A549 (cell line): ENCODE results near the gene LRP5. TPM values are rescaled to one million over a fixed set of nuclear protein-coding genes. Genes with fewer than 3 reads are reported as not detected.

ENCODE experiments used
- ATAC-seq, 2 experiments: fragments of 200-7000 bp in 1 of 2; fragments of >200 bp in 1 of 2; cut with Nextera tagmentation in 1 of 2; cut with Tn5 transposase in 1 of 2; 3 replicates each; pipeline versions ENCODE4 v1.8.0 to v1.9.1; 2018 to 2020; ENCODE audit warnings: mild to moderate bottlenecking in 1 of 2, moderate library complexity in 1 of 2
- CTCF ChIA-PET: fragments of 300-600 bp; sonication (Branson Sonifier 250); formaldehyde crosslinking; extraction: SDS; loops from one replicate; lab custom pipeline; 2021; ENCODE audit warnings: antibody characterized with exemption, inconsistent platforms; lab: Yijun Ruan, JAX
- POLR2A ChIA-PET: fragments of 350-600 bp; formaldehyde crosslinking; extraction: SDS; loops from one replicate; lab custom pipeline; 2021; ENCODE audit warnings: antibody characterized with exemption, inconsistent platforms; lab: Yijun Ruan, JAX
- DNase-seq, 2 experiments: peaks; one replicate each; pipeline versions ENCODE4 v3.0.0 to v3.0.0-alpha.2; 2011 to 2016; ENCODE audit warnings: low read depth in 1 of 2, low spot score in 1 of 2
- FAIRE-seq: peaks from 2 replicates; lab custom pipeline; 2011; peaks lifted over from hg19 to GRCh38; lab: Jason Lieb, UNC
- H3K27ac ChIP-seq, 2 experiments: fragments of >200 bp; sonication (Bioruptor Twin); formaldehyde crosslinking; 3 replicates each; pipeline ENCODE4 v1.5.1; 2016 to 2017
- H3K4me1 ChIP-seq: fragments of >200 bp; sonication (Bioruptor Twin); formaldehyde crosslinking; 3 replicates; pipeline ENCODE4 v1.6.1; 2016
- H3K4me2 ChIP-seq: fragments of >200 bp; sonication (Bioruptor Twin); formaldehyde crosslinking; 3 replicates; pipeline ENCODE4 v1.6.1; 2016
- H3K4me3 ChIP-seq: fragments of >200 bp; sonication (Bioruptor Twin); formaldehyde crosslinking; 3 replicates; pipeline ENCODE4 v1.5.1; 2016
- H3K9me3 ChIP-seq: fragments of >200 bp; sonication (Bioruptor Twin); formaldehyde crosslinking; 3 replicates; pipeline ENCODE4 v1.6.1; 2016
- ATOH8 ChIP-seq: fragments of 250-450 bp; sonication (Bioruptor Pico); IDR thresholded peaks from 2 replicates; pipeline ENCODE4 v1.5.0; 2020; ENCODE audit warnings: low read depth, mild to moderate bottlenecking, moderate library complexity
- CBX8 ChIP-seq: fragments of 200-600 bp; sonication (generic); IDR thresholded peaks from 2 replicates; pipeline ENCODE4 v1.6.1; 2016
- CHD2 ChIP-seq: fragments of 150-350 bp; IDR thresholded peaks from 2 replicates; pipeline ENCODE4 v1.6.1; 2014; ENCODE audit warnings: low read length; ENCODE audit not compliant: partially characterized antibody
- E2F6 ChIP-seq: IDR thresholded peaks from 2 replicates; pipeline ENCODE4 v1.6.1; 2012; ENCODE audit warnings: low read depth, borderline replicate concordance
- EP300 ChIP-seq, 2 experiments: fragments of >200 bp; sonication (Bioruptor Twin); formaldehyde crosslinking; IDR thresholded peaks; 2 replicates in 1 of 2; 3 replicates in 1 of 2; pipeline ENCODE4 v1.6.1; 2016 to 2017
- FOSL2 ChIP-seq, 2 experiments: fragments of 450-650 bp in 1 of 2; fragments of >200 bp in 1 of 2; sonication (Bioruptor Twin) in 1 of 2; formaldehyde crosslinking; IDR thresholded peaks; 2 replicates each; pipeline versions ENCODE4 v1.5.0 to v1.6.1; 2016 to 2020; ENCODE audit warnings: mild to moderate bottlenecking in 1 of 2, moderate library complexity in 1 of 2
- HOXB5 ChIP-seq: fragments of 250-450 bp; sonication (Bioruptor Pico); IDR thresholded peaks from 2 replicates; pipeline ENCODE4 v1.5.0; 2020; ENCODE audit warnings: mild to moderate bottlenecking, moderate library complexity
- KDM5A ChIP-seq: fragments of 200-600 bp; sonication (generic); IDR thresholded peaks from 2 replicates; pipeline ENCODE4 v1.6.1; 2016; ENCODE audit warnings: antibody characterized with exemption, mild to moderate bottlenecking
- RARB ChIP-seq: fragments of 250-450 bp; sonication (Bioruptor Pico); IDR thresholded peaks from 2 replicates; pipeline ENCODE4 v1.8.0; 2021; ENCODE audit warnings: mild to moderate bottlenecking, moderate library complexity
- RCOR1 ChIP-seq: fragments of 150-350 bp; IDR thresholded peaks from 2 replicates; pipeline ENCODE4 v1.6.1; 2014; ENCODE audit warnings: antibody characterized with exemption, low read length, low read depth
- WGBS: methylation state at CpG from one replicate; pipeline ENCODE4 v1.1.6; 2017; ENCODE audit errors: missing lambda C conversion rate; 5-methylcytosine and 5-hydroxymethylcytosine counted together
- polyA plus RNA-seq, 4 experiments: library from polyadenylated mRNA; depleted of rRNA in 3 of 4; stranded (reverse); fragments of >200 nt; fragmentation: RNase III in 1 of 4; extraction: RNeasy Plus Mini Kit Qiagen cat#74134 plus additional on column Dnase treatment in 1 of 4; gene quantifications; 2 replicates in 3 of 4; 3 replicates in 1 of 4; pipeline ENCODE4 v1.2.3, GENCODE V29; 2011 to 2017
- TF ChIP-seq, protein P1 (sequence below): fragments of >200 bp; sonication (Bioruptor Twin); formaldehyde crosslinking; IDR thresholded peaks from 3 replicates; pipeline ENCODE4 v1.6.1; 2016
- TF ChIP-seq, protein P2 (sequence below): fragments of >200 bp; sonication (Bioruptor Twin); formaldehyde crosslinking; IDR thresholded peaks from 2 replicates; pipeline ENCODE4 v1.6.1; 2016
- TF ChIP-seq, protein P3 (sequence below): fragments of 200-600 bp; sonication (generic); IDR thresholded peaks from 2 replicates; pipeline ENCODE4 v1.6.1; 2016; ENCODE audit warnings: antibody characterized with exemption, mild to moderate bottlenecking, moderate library complexity

LRP5 gene
- polyA plus RNA-seq, 2 of the 4 experiments (the other 2 are of a cell fraction) = 10.9 to 32.3 TPM

DNA sequence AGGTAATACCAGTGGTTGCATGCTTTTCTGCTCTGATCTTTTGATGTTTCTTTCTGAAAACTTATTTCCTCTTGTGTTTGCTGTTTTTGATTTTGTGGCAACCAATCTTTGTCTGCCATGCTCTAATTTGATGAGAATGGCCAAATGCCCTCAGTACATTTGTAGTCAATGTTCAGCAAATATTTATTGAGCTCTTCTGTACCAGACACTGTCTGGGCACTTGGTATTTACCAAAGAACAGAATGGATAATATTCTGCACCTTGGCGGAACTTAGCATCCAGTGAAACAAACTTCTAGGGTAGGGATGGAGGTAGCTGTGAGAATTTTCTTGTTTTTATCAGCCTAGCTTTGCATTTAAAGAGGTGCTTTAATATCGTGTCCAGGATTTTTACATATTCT lies 167.8 kb downstream of the LRP5 start:
- Histone ChIP-seq H3K9me3 (peaks cover 8% of the 10 kb centered on the region; the same call in 1 of the 3 replicates), H3K4me1 (peaks cover 6% of the 10 kb centered on the region; the same call in 1 of the 3 replicates), H3K4me3 (no peak overlapping the region), H3K4me2 (no peak overlapping the region), H3K27ac (no peak overlapping the region)
- FAIRE-seq = no peak
- TF ChIP-seq CHD2 (no peak), HOXB5 (no peak), KDM5A (no peak), ATOH8 (no peak), E2F6 (no peak), CBX8 (no peak), RCOR1 (no peak), FOSL2 (IDR thresholded peaks at IDR 0.05) (no peak), FOSL2 (CRISPR knock-in tag; IDR thresholded peaks at IDR 0.05) (no peak), RARB (CRISPR knock-in tag) (no peak)
- TF ChIP-seq, protein P1, sequence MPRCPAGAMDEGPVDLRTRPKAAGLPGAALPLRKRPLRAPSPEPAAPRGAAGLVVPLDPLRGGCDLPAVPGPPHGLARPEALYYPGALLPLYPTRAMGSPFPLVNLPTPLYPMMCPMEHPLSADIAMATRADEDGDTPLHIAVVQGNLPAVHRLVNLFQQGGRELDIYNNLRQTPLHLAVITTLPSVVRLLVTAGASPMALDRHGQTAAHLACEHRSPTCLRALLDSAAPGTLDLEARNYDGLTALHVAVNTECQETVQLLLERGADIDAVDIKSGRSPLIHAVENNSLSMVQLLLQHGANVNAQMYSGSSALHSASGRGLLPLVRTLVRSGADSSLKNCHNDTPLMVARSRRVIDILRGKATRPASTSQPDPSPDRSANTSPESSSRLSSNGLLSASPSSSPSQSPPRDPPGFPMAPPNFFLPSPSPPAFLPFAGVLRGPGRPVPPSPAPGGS = no peak
- TF ChIP-seq, protein P2, sequence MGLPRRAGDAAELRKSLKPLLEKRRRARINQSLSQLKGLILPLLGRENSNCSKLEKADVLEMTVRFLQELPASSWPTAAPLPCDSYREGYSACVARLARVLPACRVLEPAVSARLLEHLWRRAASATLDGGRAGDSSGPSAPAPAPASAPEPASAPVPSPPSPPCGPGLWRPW = no peak
- ChIA-PET POLR2A (no interaction called here), CTCF (interaction anchor here (0.7 kb wide), 1 partner anchor 11 kb away, joined by 3 read pairs; no protein-coding TSS in a partner anchor)
- no peak for ATAC-seq
- no peak for DNase-seq
- 95% methylated on average over 2 of the region's 2 CpGs for WGBS

DNA sequence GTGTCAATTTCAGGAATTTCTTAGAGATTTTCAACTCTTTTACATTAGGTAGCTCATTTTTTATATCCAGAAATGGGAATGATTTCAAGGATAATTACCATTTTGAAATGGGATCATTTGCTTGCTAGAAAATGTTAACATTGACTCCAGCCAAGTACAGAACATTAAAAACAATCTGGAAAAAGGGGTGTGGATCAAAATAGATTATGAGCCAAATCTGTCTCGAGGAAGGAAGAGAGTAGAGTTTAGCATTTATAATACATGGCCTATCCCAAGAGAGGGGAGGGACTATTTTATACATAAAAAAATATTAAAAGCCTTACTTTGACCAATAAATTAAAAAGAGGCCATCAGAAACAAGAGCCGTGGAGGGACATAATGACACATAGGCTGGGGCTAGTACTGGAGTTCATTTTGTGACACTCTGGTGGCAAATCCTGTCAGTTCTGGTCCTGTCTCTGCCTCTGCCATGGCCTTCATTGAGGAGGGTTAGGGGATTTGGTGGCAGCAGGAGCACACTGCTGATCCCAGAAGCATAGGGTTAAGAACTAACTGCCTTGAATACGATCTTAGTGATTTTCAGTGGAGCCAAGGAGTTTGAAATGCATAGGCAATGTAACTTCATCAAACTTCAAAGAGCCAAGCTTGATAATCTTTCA lies 168.6 kb downstream of the LRP5 start:
- H3K4me2 ChIP-seq = no peak overlapping the region
- TF ChIP-seq, protein P3, sequence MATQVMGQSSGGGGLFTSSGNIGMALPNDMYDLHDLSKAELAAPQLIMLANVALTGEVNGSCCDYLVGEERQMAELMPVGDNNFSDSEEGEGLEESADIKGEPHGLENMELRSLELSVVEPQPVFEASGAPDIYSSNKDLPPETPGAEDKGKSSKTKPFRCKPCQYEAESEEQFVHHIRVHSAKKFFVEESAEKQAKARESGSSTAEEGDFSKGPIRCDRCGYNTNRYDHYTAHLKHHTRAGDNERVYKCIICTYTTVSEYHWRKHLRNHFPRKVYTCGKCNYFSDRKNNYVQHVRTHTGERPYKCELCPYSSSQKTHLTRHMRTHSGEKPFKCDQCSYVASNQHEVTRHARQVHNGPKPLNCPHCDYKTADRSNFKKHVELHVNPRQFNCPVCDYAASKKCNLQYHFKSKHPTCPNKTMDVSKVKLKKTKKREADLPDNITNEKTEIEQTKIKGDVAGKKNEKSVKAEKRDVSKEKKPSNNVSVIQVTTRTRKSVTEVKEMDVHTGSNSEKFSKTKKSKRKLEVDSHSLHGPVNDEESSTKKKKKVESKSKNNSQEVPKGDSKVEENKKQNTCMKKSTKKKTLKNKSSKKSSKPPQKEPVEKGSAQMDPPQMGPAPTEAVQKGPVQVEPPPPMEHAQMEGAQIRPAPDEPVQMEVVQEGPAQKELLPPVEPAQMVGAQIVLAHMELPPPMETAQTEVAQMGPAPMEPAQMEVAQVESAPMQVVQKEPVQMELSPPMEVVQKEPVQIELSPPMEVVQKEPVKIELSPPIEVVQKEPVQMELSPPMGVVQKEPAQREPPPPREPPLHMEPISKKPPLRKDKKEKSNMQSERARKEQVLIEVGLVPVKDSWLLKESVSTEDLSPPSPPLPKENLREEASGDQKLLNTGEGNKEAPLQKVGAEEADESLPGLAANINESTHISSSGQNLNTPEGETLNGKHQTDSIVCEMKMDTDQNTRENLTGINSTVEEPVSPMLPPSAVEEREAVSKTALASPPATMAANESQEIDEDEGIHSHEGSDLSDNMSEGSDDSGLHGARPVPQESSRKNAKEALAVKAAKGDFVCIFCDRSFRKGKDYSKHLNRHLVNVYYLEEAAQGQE = no peak
- DNase-seq (no peak), FAIRE-seq (no peak), ATAC-seq (peak in 1 of 2 experiments; percentile 30; a peak in 1 of 6 replicates)
- H3K4me3 ChIP-seq = no peak overlapping the region
- 84% methylated on average over 3 of the region's 3 CpGs for WGBS
- CTCF ChIA-PET = interaction anchor here (0.7 kb wide), 1 partner anchor 12 kb away, joined by 3 read pairs; no protein-coding TSS in a partner anchor
- H3K9me3 ChIP-seq = peaks cover 8% of the 10 kb centered on the region; the same call in 1 of the 3 replicates
- H3K4me1 ChIP-seq = peaks cover 6% of the 10 kb centered on the region; the same call in 1 of the 3 replicates
- no peak overlapping the region for H3K27ac ChIP-seq
- POLR2A ChIA-PET = no interaction called here

DNA sequence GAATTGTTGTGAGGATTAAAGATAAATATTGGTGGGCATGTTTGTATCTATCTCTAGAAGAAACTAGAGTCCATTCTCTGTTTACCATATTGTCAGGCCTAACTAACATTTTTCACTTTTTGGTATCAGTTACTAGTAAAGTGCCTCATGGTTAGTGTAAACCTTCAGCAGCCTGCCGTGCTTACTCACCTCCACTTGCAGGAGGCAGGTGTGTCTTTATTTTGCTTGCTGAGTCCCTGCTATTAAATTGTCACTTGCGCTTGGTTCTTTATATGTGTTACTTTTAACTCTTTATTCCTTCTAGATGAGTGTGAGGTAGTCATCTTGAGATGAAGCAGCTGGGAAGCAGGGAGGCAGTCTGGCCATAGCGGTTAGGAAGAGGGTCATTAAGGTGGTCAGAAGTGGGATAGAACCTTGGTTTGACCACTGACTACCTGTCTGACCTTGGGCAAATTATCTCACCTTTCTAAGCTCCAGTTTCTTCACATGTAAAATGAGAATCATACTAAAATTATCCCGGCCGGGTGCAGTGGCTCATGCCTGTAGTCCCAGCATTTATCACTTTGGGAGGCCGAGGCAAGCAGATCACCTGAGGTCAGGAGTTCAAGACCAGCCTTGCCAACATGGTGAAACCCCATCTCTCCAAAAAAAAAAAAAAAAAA lies 169.3 kb downstream of the LRP5 start:
- no peak overlapping the region for H3K4me3 ChIP-seq
- peaks cover 8% of the 10 kb centered on the region; the same call in 1 of the 3 replicates for H3K9me3 ChIP-seq

More for the DNA sequence above, 169.3 kb downstream of the LRP5 start:
- ATAC-seq (no peak), FAIRE-seq (no peak), DNase-seq (no peak)
- 86% methylated on average over 6 of the region's 6 CpGs for WGBS
- Histone ChIP-seq H3K4me2 (no peak overlapping the region), H3K4me1 (peaks cover 3% of the 10 kb centered on the region; the same call in 1 of the 3 replicates), H3K27ac (no peak overlapping the region)
- no peak for TF ChIP-seq EP300 (IDR thresholded peaks at IDR 0.05)
- TF ChIP-seq, protein P2 = no peak
- TF ChIP-seq, protein P3 = no peak
- ChIA-PET POLR2A (no interaction called here), CTCF (interaction anchor here (0.6 to 0.7 kb wide), 2 partner anchors 84 to 98 kb away, joined by 3 to 4 read pairs; no protein-coding TSS in a partner anchor)
